Liver (tissue), 9 donors: ENCODE results near the gene SCTR. TPM values are rescaled to one million over a fixed set of nuclear protein-coding genes. Genes with fewer than 3 reads are reported as not detected.

Experiments used
- DNase-seq: peaks from one replicate; pipeline ENCODE4 v3.0.0-alpha.2; 2017; ENCODE audit warnings: low spot score
- H3K27ac ChIP-seq, 2 donors: one replicate each; pipeline ENCODE4 v1.7.0; 2013; ENCODE audit warnings: inconsistent platforms in 2 of 2, low read length in 2 of 2, control low read depth in 1 of 2, low read depth in 1 of 2, mild to moderate bottlenecking in 1 of 2
- H3K27me3 ChIP-seq, 4 donors: one replicate each; pipeline versions ENCODE4 v1.6.1 to v1.7.0; 2013; ENCODE audit warnings: low read length in 3 of 4, inconsistent platforms in 1 of 4, mild to moderate bottlenecking in 1 of 4, moderate library complexity in 1 of 4; ENCODE audit not compliant: control insufficient read depth in 4 of 4, insufficient read depth in 4 of 4
- H3K36me3 ChIP-seq, 4 donors: one replicate each; pipeline versions ENCODE4 v1.6.1 to v1.7.0; 2013; ENCODE audit warnings: low read length in 3 of 4, mild to moderate bottlenecking in 3 of 4, low read depth in 1 of 4, moderate library complexity in 1 of 4; ENCODE audit not compliant: control insufficient read depth in 4 of 4, insufficient read depth in 3 of 4
- H3K4me1 ChIP-seq, 4 donors: one replicate each; pipeline versions ENCODE4 v1.6.1 to v1.7.0; 2013; ENCODE audit warnings: low read length in 3 of 4, mild to moderate bottlenecking in 3 of 4, moderate library complexity in 1 of 4; ENCODE audit not compliant: control insufficient read depth in 4 of 4, insufficient read depth in 4 of 4
- H3K4me3 ChIP-seq, 3 donors: one replicate each; pipeline versions ENCODE4 v1.6.1 to v1.7.0; 2013; ENCODE audit warnings: low read length in 3 of 3, control low read depth in 1 of 3, low read depth in 1 of 3, mild to moderate bottlenecking in 1 of 3
- H3K9ac ChIP-seq, 2 donors: one replicate each; pipeline ENCODE4 v1.7.0; 2013; ENCODE audit warnings: low read length in 2 of 2, mild to moderate bottlenecking in 2 of 2, moderate library complexity in 2 of 2, control low read depth in 1 of 2, low read depth in 1 of 2
- H3K9me3 ChIP-seq, 4 donors: one replicate each; pipeline versions ENCODE4 v1.6.1 to v1.7.0; 2013; ENCODE audit warnings: low read length in 3 of 4; ENCODE audit not compliant: control insufficient read depth in 4 of 4
- EGR1 ChIP-seq, 2 donors: IDR thresholded peaks; 2 replicates each; pipeline ENCODE4 v1.6.1; 2016 to 2018; ENCODE audit warnings: antibody characterized with exemption in 2 of 2, low read depth in 2 of 2
- FOXA1 ChIP-seq: IDR thresholded peaks from 2 replicates; pipeline ENCODE4 v1.6.1; 2016; ENCODE audit warnings: antibody characterized with exemption
- FOXA2 ChIP-seq: IDR thresholded peaks from 2 replicates; pipeline ENCODE4 v1.6.1; 2016; ENCODE audit warnings: antibody characterized with exemption
- GABPA ChIP-seq, 2 donors: IDR thresholded peaks in 1 of 2; conservative IDR thresholded peaks in 1 of 2; 2 replicates each; pipeline ENCODE4 v1.6.1; 2016; ENCODE audit warnings: antibody characterized with exemption in 2 of 2, mild to moderate bottlenecking in 1 of 2, moderate library complexity in 1 of 2
- HNF4A ChIP-seq, 2 donors: conservative IDR thresholded peaks; 2 replicates each; pipeline ENCODE4 v1.6.1; 2016; ENCODE audit warnings: antibody characterized with exemption in 2 of 2, mild to moderate bottlenecking in 2 of 2
- HNF4G ChIP-seq: IDR thresholded peaks from 2 replicates; pipeline ENCODE4 v1.6.1; 2016; ENCODE audit warnings: antibody characterized with exemption
- JUND ChIP-seq, 2 donors: IDR thresholded peaks; 2 replicates each; pipeline ENCODE4 v1.6.1; 2016; ENCODE audit warnings: antibody characterized with exemption in 2 of 2
- NR2F2 ChIP-seq: IDR thresholded peaks from 2 replicates; pipeline ENCODE4 v1.6.1; 2016; ENCODE audit warnings: antibody characterized with exemption
- RAD21 ChIP-seq, 2 donors: IDR thresholded peaks; 2 replicates each; pipeline ENCODE4 v1.6.1; 2016; ENCODE audit warnings: antibody characterized with exemption in 2 of 2, mild to moderate bottlenecking in 2 of 2
- RXRA ChIP-seq, 2 donors: IDR thresholded peaks; 2 replicates each; pipeline ENCODE4 v1.6.1; 2017 to 2018; ENCODE audit warnings: antibody characterized with exemption in 2 of 2, mild to moderate bottlenecking in 1 of 2
- SP1 ChIP-seq: IDR thresholded peaks from 2 replicates; pipeline ENCODE4 v1.6.1; 2018; ENCODE audit warnings: antibody characterized with exemption, mild to moderate bottlenecking
- TAF1 ChIP-seq: conservative IDR thresholded peaks from 2 replicates; pipeline ENCODE4 v1.6.1; 2016; ENCODE audit warnings: antibody characterized with exemption, mild to moderate bottlenecking
- YY1 ChIP-seq: IDR thresholded peaks from 2 replicates; pipeline ENCODE4 v1.6.1; 2016; ENCODE audit warnings: antibody characterized with exemption, mild to moderate bottlenecking
- WGBS: extraction: QIAGEN DNeasy Blood & Tissue Kit; methylation state at CpG from one replicate; pipeline ENCODE4 v1.1.7; 2013; 5-methylcytosine and 5-hydroxymethylcytosine counted together
- polyA plus RNA-seq, 2 donors: library from polyadenylated mRNA; stranded (reverse) in 1 of 2; unstranded in 1 of 2; fragments of 200-250 nt in 1 of 2; fragments of >200 nt in 1 of 2; fragmentation: Nextera tagmentation in 1 of 2; extraction: Ambion mirVana in 1 of 2; gene quantifications; one replicate each; pipeline versions ENCODE4 v1.2.1 to v1.2.3, GENCODE V29; 2013 to 2015
- total RNA-seq, 2 donors: library from RNA; depleted of rRNA; stranded (reverse); fragments of >200 nt; gene quantifications; one replicate each; pipeline ENCODE4 v1.2.3, GENCODE V29; 2014
- TF ChIP-seq, protein P1 (sequence below): IDR thresholded peaks from 2 replicates; pipeline ENCODE4 v1.6.1; 2016; ENCODE audit warnings: antibody characterized with exemption
- TF ChIP-seq, protein P2 (sequence below): IDR thresholded peaks from 2 replicates; pipeline ENCODE4 v1.6.1; 2016; ENCODE audit warnings: antibody characterized with exemption
- TF ChIP-seq, protein P3 (sequence below): IDR thresholded peaks from 2 replicates; pipeline ENCODE4 v1.6.1; 2016; ENCODE audit warnings: antibody characterized with exemption
- TF ChIP-seq, protein P4 (sequence below): IDR thresholded peaks from 2 replicates; pipeline ENCODE4 v1.6.1; 2016; ENCODE audit warnings: antibody characterized with exemption, mild to moderate bottlenecking
- TF ChIP-seq, protein P5 (sequence below): fragments of 150-350 bp; IDR thresholded peaks from 2 replicates; pipeline ENCODE4 v1.5.1; 2017; ENCODE audit warnings: improper control_type of control experiment, low read depth, low read length; ENCODE audit not compliant: missing input control
- donor health status: healthy.
- donor health status: healthy.
- donor health status: healthy.
- donor health status: healthy.
- donor health status: healthy.

Gene SCTR
- total and polyA plus RNA-seq, 4 donors, result 0.17 to 0.47 (median 0.29) TPM

DNA sequence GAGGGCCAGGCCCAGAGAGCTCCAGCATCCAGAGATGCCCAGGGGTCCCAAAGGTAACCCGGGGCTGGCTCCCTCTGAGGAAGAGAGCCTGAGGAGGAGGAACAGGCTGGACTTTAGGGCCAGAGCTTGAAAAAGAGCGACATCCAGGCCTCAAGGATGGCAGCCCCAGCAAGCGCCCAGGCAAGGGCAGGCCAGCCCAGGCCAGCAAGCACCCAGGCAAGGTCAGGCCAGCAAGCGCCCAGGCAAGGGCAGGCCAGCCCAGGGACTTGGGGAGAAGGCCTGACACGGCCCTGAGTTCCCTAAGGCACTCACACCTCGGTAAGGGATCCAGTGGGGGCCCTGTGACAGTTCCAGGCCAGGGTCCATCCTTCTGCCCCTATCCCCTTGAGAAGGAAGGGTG is 127.1 kb downstream of the SCTR start:
- no peaks in the 10 kb centered on the region for H3K36me3 ChIP-seq
- 96% methylated on average over 6 of the region's 6 CpGs for WGBS
- no peak overlapping the region for H3K4me3 ChIP-seq
- no peaks in the 10 kb centered on the region for H3K27me3 ChIP-seq
- TF ChIP-seq HNF4A (conservative IDR thresholded peaks at IDR 0.05) (no peak), RAD21 (IDR thresholded peaks at IDR 0.05) (no peak), FOXA2 (no peak), NR2F2 (no peak), TAF1 (no peak), SP1 (no peak), GABPA (IDR thresholded peaks at IDR 0.05 in 1 of 2, conservative IDR thresholded peaks at IDR 0.05 in 1 of 2) (no peak)
- TF ChIP-seq, protein P1, sequence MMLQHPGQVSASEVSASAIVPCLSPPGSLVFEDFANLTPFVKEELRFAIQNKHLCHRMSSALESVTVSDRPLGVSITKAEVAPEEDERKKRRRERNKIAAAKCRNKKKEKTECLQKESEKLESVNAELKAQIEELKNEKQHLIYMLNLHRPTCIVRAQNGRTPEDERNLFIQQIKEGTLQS, result no peak
- TF ChIP-seq, protein P2, sequence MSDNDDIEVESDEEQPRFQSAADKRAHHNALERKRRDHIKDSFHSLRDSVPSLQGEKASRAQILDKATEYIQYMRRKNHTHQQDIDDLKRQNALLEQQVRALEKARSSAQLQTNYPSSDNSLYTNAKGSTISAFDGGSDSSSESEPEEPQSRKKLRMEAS, result no peak
- H3K27ac ChIP-seq, result no peak overlapping the region
- no peak for DNase-seq
- H3K9me3 ChIP-seq, result no peaks in the 10 kb centered on the region
- H3K9ac ChIP-seq, result no peak overlapping the region
- H3K4me1 ChIP-seq, result peaks cover 0 to 2% (median 0%) of the 10 kb centered on the region in 4 donors

DNA sequence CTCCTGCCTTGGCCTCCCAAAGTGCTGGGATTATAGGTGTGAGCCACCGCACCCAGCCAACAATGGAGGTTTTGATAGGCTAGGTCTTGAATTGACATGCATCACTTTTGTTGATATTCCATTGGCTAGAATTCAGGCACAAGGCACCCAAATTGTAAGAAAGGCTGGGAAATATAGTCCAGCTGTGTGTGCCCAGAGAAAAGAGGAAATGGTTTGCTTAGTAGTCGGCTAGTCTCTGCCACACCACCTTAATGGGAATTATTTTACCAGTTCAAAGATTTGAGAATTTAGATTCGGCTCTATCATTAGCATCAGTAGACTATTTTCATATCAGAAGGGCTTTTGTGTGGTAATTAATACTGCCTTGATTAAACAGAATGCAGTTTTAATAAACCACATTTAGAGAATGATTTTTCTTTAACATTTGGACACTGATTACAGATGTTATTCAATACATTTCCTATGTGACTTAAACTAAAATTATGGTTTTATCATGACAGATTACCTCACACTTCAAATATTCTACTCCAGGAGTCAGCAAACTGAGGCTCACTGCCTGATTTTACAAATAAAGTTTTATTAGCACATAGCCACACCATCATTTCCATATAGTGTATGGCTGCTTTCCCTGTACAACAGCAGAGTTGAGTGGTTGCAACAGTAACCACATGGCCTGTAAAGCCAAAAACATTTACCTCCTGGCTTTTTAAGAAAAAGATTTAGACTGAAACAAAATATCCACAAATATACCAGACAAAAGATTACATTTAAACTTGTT is 130.1 kb downstream of the SCTR start:
- H3K9ac ChIP-seq, result no peak overlapping the region
- no peak for DNase-seq
- no peaks in the 10 kb centered on the region for H3K9me3 ChIP-seq
- TF ChIP-seq, protein P3, sequence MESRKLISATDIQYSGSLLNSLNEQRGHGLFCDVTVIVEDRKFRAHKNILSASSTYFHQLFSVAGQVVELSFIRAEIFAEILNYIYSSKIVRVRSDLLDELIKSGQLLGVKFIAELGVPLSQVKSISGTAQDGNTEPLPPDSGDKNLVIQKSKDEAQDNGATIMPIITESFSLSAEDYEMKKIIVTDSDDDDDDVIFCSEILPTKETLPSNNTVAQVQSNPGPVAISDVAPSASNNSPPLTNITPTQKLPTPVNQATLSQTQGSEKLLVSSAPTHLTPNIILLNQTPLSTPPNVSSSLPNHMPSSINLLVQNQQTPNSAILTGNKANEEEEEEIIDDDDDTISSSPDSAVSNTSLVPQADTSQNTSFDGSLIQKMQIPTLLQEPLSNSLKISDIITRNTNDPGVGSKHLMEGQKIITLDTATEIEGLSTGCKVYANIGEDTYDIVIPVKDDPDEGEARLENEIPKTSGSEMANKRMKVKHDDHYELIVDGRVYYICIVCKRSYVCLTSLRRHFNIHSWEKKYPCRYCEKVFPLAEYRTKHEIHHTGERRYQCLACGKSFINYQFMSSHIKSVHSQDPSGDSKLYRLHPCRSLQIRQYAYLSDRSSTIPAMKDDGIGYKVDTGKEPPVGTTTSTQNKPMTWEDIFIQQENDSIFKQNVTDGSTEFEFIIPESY, result no peak
- TF ChIP-seq GABPA (IDR thresholded peaks at IDR 0.05 in 1 of 2, conservative IDR thresholded peaks at IDR 0.05 in 1 of 2) (no peak), SP1 (no peak), YY1 (no peak), HNF4G (no peak), EGR1 (IDR thresholded peaks at IDR 0.05; ENCODE audit: low read depth in 2 of 2) (no peak), RXRA (IDR thresholded peaks at IDR 0.05) (no peak), FOXA1 (no peak), RAD21 (IDR thresholded peaks at IDR 0.05) (no peak), JUND (IDR thresholded peaks at IDR 0.05) (no peak), TAF1 (no peak), FOXA2 (no peak), NR2F2 (no peak), HNF4A (conservative IDR thresholded peaks at IDR 0.05) (no peak)
- TF ChIP-seq, protein P2, result no peak
- TF ChIP-seq, protein P4, sequence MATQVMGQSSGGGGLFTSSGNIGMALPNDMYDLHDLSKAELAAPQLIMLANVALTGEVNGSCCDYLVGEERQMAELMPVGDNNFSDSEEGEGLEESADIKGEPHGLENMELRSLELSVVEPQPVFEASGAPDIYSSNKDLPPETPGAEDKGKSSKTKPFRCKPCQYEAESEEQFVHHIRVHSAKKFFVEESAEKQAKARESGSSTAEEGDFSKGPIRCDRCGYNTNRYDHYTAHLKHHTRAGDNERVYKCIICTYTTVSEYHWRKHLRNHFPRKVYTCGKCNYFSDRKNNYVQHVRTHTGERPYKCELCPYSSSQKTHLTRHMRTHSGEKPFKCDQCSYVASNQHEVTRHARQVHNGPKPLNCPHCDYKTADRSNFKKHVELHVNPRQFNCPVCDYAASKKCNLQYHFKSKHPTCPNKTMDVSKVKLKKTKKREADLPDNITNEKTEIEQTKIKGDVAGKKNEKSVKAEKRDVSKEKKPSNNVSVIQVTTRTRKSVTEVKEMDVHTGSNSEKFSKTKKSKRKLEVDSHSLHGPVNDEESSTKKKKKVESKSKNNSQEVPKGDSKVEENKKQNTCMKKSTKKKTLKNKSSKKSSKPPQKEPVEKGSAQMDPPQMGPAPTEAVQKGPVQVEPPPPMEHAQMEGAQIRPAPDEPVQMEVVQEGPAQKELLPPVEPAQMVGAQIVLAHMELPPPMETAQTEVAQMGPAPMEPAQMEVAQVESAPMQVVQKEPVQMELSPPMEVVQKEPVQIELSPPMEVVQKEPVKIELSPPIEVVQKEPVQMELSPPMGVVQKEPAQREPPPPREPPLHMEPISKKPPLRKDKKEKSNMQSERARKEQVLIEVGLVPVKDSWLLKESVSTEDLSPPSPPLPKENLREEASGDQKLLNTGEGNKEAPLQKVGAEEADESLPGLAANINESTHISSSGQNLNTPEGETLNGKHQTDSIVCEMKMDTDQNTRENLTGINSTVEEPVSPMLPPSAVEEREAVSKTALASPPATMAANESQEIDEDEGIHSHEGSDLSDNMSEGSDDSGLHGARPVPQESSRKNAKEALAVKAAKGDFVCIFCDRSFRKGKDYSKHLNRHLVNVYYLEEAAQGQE, result no peak
- TF ChIP-seq, protein P5, sequence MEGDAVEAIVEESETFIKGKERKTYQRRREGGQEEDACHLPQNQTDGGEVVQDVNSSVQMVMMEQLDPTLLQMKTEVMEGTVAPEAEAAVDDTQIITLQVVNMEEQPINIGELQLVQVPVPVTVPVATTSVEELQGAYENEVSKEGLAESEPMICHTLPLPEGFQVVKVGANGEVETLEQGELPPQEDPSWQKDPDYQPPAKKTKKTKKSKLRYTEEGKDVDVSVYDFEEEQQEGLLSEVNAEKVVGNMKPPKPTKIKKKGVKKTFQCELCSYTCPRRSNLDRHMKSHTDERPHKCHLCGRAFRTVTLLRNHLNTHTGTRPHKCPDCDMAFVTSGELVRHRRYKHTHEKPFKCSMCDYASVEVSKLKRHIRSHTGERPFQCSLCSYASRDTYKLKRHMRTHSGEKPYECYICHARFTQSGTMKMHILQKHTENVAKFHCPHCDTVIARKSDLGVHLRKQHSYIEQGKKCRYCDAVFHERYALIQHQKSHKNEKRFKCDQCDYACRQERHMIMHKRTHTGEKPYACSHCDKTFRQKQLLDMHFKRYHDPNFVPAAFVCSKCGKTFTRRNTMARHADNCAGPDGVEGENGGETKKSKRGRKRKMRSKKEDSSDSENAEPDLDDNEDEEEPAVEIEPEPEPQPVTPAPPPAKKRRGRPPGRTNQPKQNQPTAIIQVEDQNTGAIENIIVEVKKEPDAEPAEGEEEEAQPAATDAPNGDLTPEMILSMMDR, result no peak
- TF ChIP-seq, protein P1, result no peak
- 91% methylated on average over 3 of the region's 3 CpGs for WGBS
- peaks cover 0 to 9% (median 6%) of the 10 kb centered on the region in 4 donors for H3K4me1 ChIP-seq
- no peaks in the 10 kb centered on the region for H3K27me3 ChIP-seq
- no peaks in the 10 kb centered on the region for H3K36me3 ChIP-seq
- H3K27ac ChIP-seq, result no peak overlapping the region
- H3K4me3 ChIP-seq, result no peak overlapping the region
